IMR-90 (cell line): ENCODE measurements around the gene BANF1. TPM values are rescaled to one million over a fixed set of nuclear protein-coding genes. Genes with fewer than 3 reads are reported as not detected.

Experiments
- ATAC-seq: fragments of 200-7000 bp; cut with Tn5 transposase; 2 replicates; pipeline ENCODE4 v1.9.1; 2020; ENCODE audit warnings: low read depth, mild to moderate bottlenecking, moderate library complexity
- BruUV-seq: library from RNA; stranded (reverse); fragments of 400-500 nt; replicated peaks from 2 replicates; lab custom pipeline; 2021; lab: Mats Ljungman, UMichigan
- CTCF ChIA-PET: fragments of 300-600 bp; formaldehyde crosslinking; extraction: SDS; loops from one replicate; lab custom pipeline; 2021; ENCODE audit warnings: antibody characterized with exemption; lab: Yijun Ruan, JAX
- POLR2A ChIA-PET: fragments of 300-600 bp; sonication (Branson Sonifier 250); formaldehyde crosslinking; loops from one replicate; lab custom pipeline; 2022; ENCODE audit warnings: antibody characterized with exemption; ENCODE audit not compliant: unreplicated experiment; lab: Charles Lee
- DNase-seq: peaks from one replicate; pipeline ENCODE4 v3.0.0; 2013
- H2AFZ ChIP-seq: replicated peaks from 2 replicates; pipeline ENCODE3; 2013; ENCODE audit warnings: low read length, mild to moderate bottlenecking; ENCODE audit not compliant: poor library complexity
- H2AK5ac ChIP-seq: 2 replicates; pipeline ENCODE4 v1.6.1; 2013; ENCODE audit warnings: low read depth, low read length, inconsistent platforms
- H2AK9ac ChIP-seq: replicated peaks from 2 replicates; pipeline ENCODE3; 2013; ENCODE audit warnings: mild to moderate bottlenecking, low read depth, low read length, moderate library complexity; ENCODE audit not compliant: poor library complexity
- H2BK120ac ChIP-seq: 2 replicates; pipeline ENCODE4 v1.6.1; 2013; ENCODE audit warnings: low read depth, low read length, inconsistent platforms
- H2BK15ac ChIP-seq: 3 replicates; pipeline ENCODE4 v1.6.1; 2013; ENCODE audit warnings: low read depth, low read length, inconsistent platforms
- H2BK20ac ChIP-seq: 2 replicates; pipeline ENCODE4 v1.6.1; 2013; ENCODE audit warnings: low read depth, mild to moderate bottlenecking, inconsistent platforms, low read length, moderate library complexity
- H2BK5ac ChIP-seq: 2 replicates; pipeline ENCODE4 v1.6.1; 2013; ENCODE audit warnings: mild to moderate bottlenecking, low read depth, low read length, inconsistent platforms; ENCODE audit not compliant: poor library complexity, severe bottlenecking
- H3K14ac ChIP-seq: replicated peaks from 2 replicates; pipeline ENCODE4 v1.6.1; 2013; ENCODE audit warnings: low read depth, low read length, inconsistent platforms
- H3K18ac ChIP-seq: 2 replicates; pipeline ENCODE4 v1.6.1; 2013; ENCODE audit warnings: low read depth, low read length, control low read depth
- H3K23ac ChIP-seq: 2 replicates; pipeline ENCODE4 v1.6.1; 2013; ENCODE audit warnings: low read depth, low read length, inconsistent platforms
- H3K27ac ChIP-seq: 2 replicates; pipeline ENCODE4 v1.5.1; 2013; ENCODE audit warnings: mild to moderate bottlenecking, control low read depth, low read length; ENCODE audit not compliant: insufficient read depth
- H3K27me3 ChIP-seq: 2 replicates; pipeline ENCODE4 v1.6.1; 2013; ENCODE audit warnings: low read length; ENCODE audit not compliant: control insufficient read depth, insufficient read depth
- H3K36me3 ChIP-seq: 2 replicates; pipeline ENCODE4 v1.6.1; 2013; ENCODE audit warnings: low read length, mixed read lengths; ENCODE audit not compliant: control insufficient read depth, insufficient read depth
- H3K4ac ChIP-seq: 2 replicates; pipeline ENCODE4 v1.6.1; 2013; ENCODE audit warnings: low read depth, low read length, inconsistent platforms
- H3K4me1 ChIP-seq: 2 replicates; pipeline ENCODE4 v1.6.1; 2013; ENCODE audit warnings: low read length, mixed read lengths; ENCODE audit not compliant: control insufficient read depth, insufficient read depth
- H3K4me2 ChIP-seq: 2 replicates; pipeline ENCODE4 v1.6.1; 2013; ENCODE audit warnings: low read depth, mild to moderate bottlenecking, control low read depth, low read length, moderate library complexity
- H3K4me3 ChIP-seq: 2 replicates; pipeline ENCODE4 v1.5.1; 2013; ENCODE audit warnings: low read depth, mild to moderate bottlenecking, control low read depth, low read length, moderate library complexity; ENCODE audit not compliant: insufficient read depth
- H3K56ac ChIP-seq: 2 replicates; pipeline ENCODE4 v1.6.1; 2013; ENCODE audit warnings: low read length, inconsistent platforms; ENCODE audit not compliant: insufficient read depth; ENCODE audit errors: extremely low read depth
- H3K79me1 ChIP-seq, 2 experiments: 2 replicates each; pipeline ENCODE4 v1.6.1; 2013; ENCODE audit warnings: low read length in 2 of 2, inconsistent platforms in 1 of 2, low read depth in 1 of 2
- H3K9ac ChIP-seq: 2 replicates; pipeline ENCODE4 v1.6.1; 2013; ENCODE audit warnings: low read depth, low read length, control low read depth
- H3K9me1 ChIP-seq: 2 replicates; pipeline ENCODE4 v1.6.1; 2013; ENCODE audit warnings: low read length, inconsistent platforms; ENCODE audit not compliant: insufficient read depth
- H3K9me3 ChIP-seq: 2 replicates; pipeline ENCODE4 v1.6.1; 2013; ENCODE audit warnings: low read length; ENCODE audit not compliant: control insufficient read depth, insufficient read depth
- H4K20me1 ChIP-seq: 2 replicates; pipeline ENCODE4 v1.6.1; 2013; ENCODE audit warnings: low read length, inconsistent platforms; ENCODE audit not compliant: insufficient read depth
- H4K5ac ChIP-seq: 2 replicates; pipeline ENCODE4 v1.6.1; 2013; ENCODE audit warnings: mild to moderate bottlenecking, low read depth, low read length, control low read depth
- H4K8ac ChIP-seq, 2 experiments: 2 replicates each; pipeline ENCODE4 v1.6.1; 2013; ENCODE audit warnings: low read depth in 2 of 2, low read length in 2 of 2, control low read depth in 1 of 2, inconsistent platforms in 1 of 2
- H4K91ac ChIP-seq: 2 replicates; pipeline ENCODE4 v1.6.1; 2013; ENCODE audit warnings: low read depth, low read length, inconsistent platforms; ENCODE audit not compliant: insufficient read depth
- BHLHE40 ChIP-seq: fragments of 150-350 bp; IDR thresholded peaks from 2 replicates; pipeline ENCODE4 v1.6.1; 2016; ENCODE audit warnings: mild to moderate bottlenecking, low read depth, low read length
- CEBPB ChIP-seq: IDR thresholded peaks from 2 replicates; pipeline ENCODE4 v1.6.1; 2012; ENCODE audit warnings: low read depth, low read length, improper control_type of control experiment
- CHD1 ChIP-seq: IDR thresholded peaks from 2 replicates; pipeline ENCODE4 v1.6.1; 2012; ENCODE audit warnings: low read depth, low read length, improper control_type of control experiment
- CTCF ChIP-seq: conservative IDR thresholded peaks from 2 replicates; pipeline ENCODE4 v1.5.1; 2012; ENCODE audit warnings: mild to moderate bottlenecking, low read depth, low read length, improper control_type of control experiment
- ELK1 ChIP-seq: fragments of 150-350 bp; IDR thresholded peaks from 2 replicates; pipeline ENCODE4 v1.6.1; 2016; ENCODE audit warnings: low read depth, mild to moderate bottlenecking, low read length, moderate library complexity, borderline replicate concordance
- FOS ChIP-seq: fragments of 150-350 bp; IDR thresholded peaks from 2 replicates; pipeline ENCODE4 v1.6.1; 2016; ENCODE audit warnings: low read depth, low read length
- MAFK ChIP-seq: IDR thresholded peaks from 2 replicates; pipeline ENCODE4 v1.6.1; 2012; ENCODE audit warnings: low read depth, low read length, improper control_type of control experiment
- MAZ ChIP-seq: IDR thresholded peaks from 2 replicates; pipeline ENCODE4 v1.6.1; 2012; ENCODE audit warnings: low read depth, mild to moderate bottlenecking, low read length, improper control_type of control experiment, moderate library complexity, borderline replicate concordance
- MXI1 ChIP-seq: IDR thresholded peaks from 2 replicates; pipeline ENCODE4 v1.6.1; 2012; ENCODE audit warnings: low read depth, mild to moderate bottlenecking, low read length, moderate library complexity, borderline replicate concordance
- NFE2L2 ChIP-seq: fragments of 150-350 bp; IDR thresholded peaks from 2 replicates; pipeline ENCODE4 v1.6.1; 2016; ENCODE audit warnings: low read depth, mild to moderate bottlenecking, low read length
- POLR2A ChIP-seq: IDR thresholded peaks from 2 replicates; pipeline ENCODE4 v1.6.1; 2012; ENCODE audit warnings: mild to moderate bottlenecking, low read depth, low read length
- RAD21 ChIP-seq: IDR thresholded peaks from 2 replicates; pipeline ENCODE4 v1.6.1; 2012; ENCODE audit warnings: low read length, improper control_type of control experiment
- RCOR1 ChIP-seq: IDR thresholded peaks from 2 replicates; pipeline ENCODE4 v1.6.1; 2012; ENCODE audit warnings: mild to moderate bottlenecking, low read length, improper control_type of control experiment; ENCODE audit not compliant: insufficient replicate concordance
- RFX5 ChIP-seq: IDR thresholded peaks from 2 replicates; pipeline ENCODE4 v1.8.0; 2012; ENCODE audit warnings: low read depth, mild to moderate bottlenecking, low read length, moderate library complexity
- SMC3 ChIP-seq: fragments of 150-350 bp; IDR thresholded peaks from 2 replicates; pipeline ENCODE4 v1.6.1; 2016; ENCODE audit warnings: low read depth, mild to moderate bottlenecking, antibody characterized with exemption, low read length, moderate library complexity
- USF2 ChIP-seq: fragments of 150-350 bp; IDR thresholded peaks from 2 replicates; pipeline ENCODE4 v1.6.1; 2017; ENCODE audit warnings: mild to moderate bottlenecking, antibody characterized with exemption, low read length, low read depth
- WGBS, 2 experiments: methylation state at CpG; one replicate each; pipeline versions ENCODE4 v1.1.5 to v1.1.7; 2013; ENCODE audit warnings: missing lambda C conversion rate in 2 of 2; ENCODE audit not compliant: insufficient read length in 1 of 2; ENCODE audit errors: extremely low coverage in 2 of 2; 5-methylcytosine and 5-hydroxymethylcytosine counted together
- dilution Hi-C: fragments of 300-500 bp; cut with HindIII; formaldehyde crosslinking; loops from one replicate; pipeline ENCODE4 v1.14.3; 2018; ENCODE audit warnings: low sequenced_read_pairs; ENCODE audit not compliant: unreplicated experiment
- in situ Hi-C: fragments of 300-500 bp; cut with MboI; formaldehyde crosslinking; loops from 3 replicates; pipeline ENCODE4 v1.14.3; 2019; ENCODE audit warnings: low sequenced_read_pairs, inconsistent platforms, mixed read lengths
- intact Hi-C: fragments of 100-400 bp; cut with micrococcal nuclease; formaldehyde crosslinking; loops from 2 replicates; pipeline ENCODE4 v1.10.0; 2022
- polyA plus RNA-seq, 3 experiments: library from polyadenylated mRNA; depleted of rRNA; stranded (reverse); fragments of >200 nt; gene quantifications; 2 replicates each; pipeline ENCODE4 v1.2.3, GENCODE V29; 2012; ENCODE audit warnings: low replicate concordance in 1 of 3
- total RNA-seq: library from RNA; depleted of rRNA; stranded (reverse); fragments of >200 nt; gene quantifications from 2 replicates; pipeline ENCODE4 v1.2.3, GENCODE V29; 2012

Gene BANF1
- total and polyA plus RNA-seq, 2 of the 4 experiments (the other 2 are of a cell fraction) = 36.6 to 242 TPM

GRCh38 chr11:66044757-66045156 is 42.5 kb downstream of the BANF1 start:
- no peak for ATAC-seq
- no peak for DNase-seq
- H3K4me2 ChIP-seq = 0 out of 2 replicates have a peak overlapping the region, but pooled peaks have one; percentile 30

More at GRCh38 chr11:66044757-66045156, 42.5 kb downstream of the BANF1 start:
- H3K79me1 ChIP-seq = no peaks in the 10 kb centered on the region
- no peak overlapping the region for H2BK5ac ChIP-seq
- H3K36me3 ChIP-seq = no peaks in the 10 kb centered on the region
- no peak overlapping the region for H2AK5ac ChIP-seq
- H2AK9ac ChIP-seq = no peak overlapping the region
- ChIA-PET CTCF (interaction anchor here (0.7 to 1.7 kb wide), 7 partner anchors 10 to 333 kb away, joined by 3 to 5 read pairs (median 4); partner anchors contain the start of genes BANF1 and EIF1AD), POLR2A (no interaction called here)
- H2AFZ ChIP-seq = no peak overlapping the region
- H3K27ac ChIP-seq = no peak overlapping the region
- no TSS peak for BruUV-seq
- intact Hi-C loops (loop anchor here (2.0 kb wide), 1 partner anchor 42 kb away; the partner anchor contains the start of genes BANF1 and EIF1AD), dilution Hi-C loops (no loop called here), in situ Hi-C loops (no loop called here)
- H3K56ac ChIP-seq = no peak overlapping the region
- peaks cover 31% of the 10 kb centered on the region for H3K27me3 ChIP-seq
- H4K91ac ChIP-seq = no peak overlapping the region
- H3K4ac ChIP-seq = no peak overlapping the region
- no peak overlapping the region for H3K4me3 ChIP-seq
- H3K9me3 ChIP-seq = no peaks in the 10 kb centered on the region; the same call in 1 of the 2 replicates
- WGBS, 2 experiments = 70% methylated on average over 3 of the region's 6 CpGs; no CpG with 5 or more reads in 1 of the 2 experiments
- H3K14ac ChIP-seq = no peak overlapping the region
- H3K9ac ChIP-seq = no peak overlapping the region
- no peak overlapping the region for H4K8ac ChIP-seq
- no peaks in the 10 kb centered on the region for H3K9me1 ChIP-seq
- H3K4me1 ChIP-seq = no peaks in the 10 kb centered on the region
- no peak overlapping the region for H2BK20ac ChIP-seq
- no peak overlapping the region for H4K5ac ChIP-seq
- no peak overlapping the region for H2BK120ac ChIP-seq
- H4K20me1 ChIP-seq = no peaks in the 10 kb centered on the region
- no peak overlapping the region for H3K23ac ChIP-seq
- TF ChIP-seq ELK1 (no peak), MAZ (no peak), RAD21 (no peak), NFE2L2 (no peak), CHD1 (no peak), CTCF (no peak), BHLHE40 (no peak), MXI1 (no peak), CEBPB (no peak), POLR2A (no peak), USF2 (no peak), RFX5 (no peak), SMC3 (no peak), MAFK (no peak), RCOR1 (no peak), FOS (no peak)
- H3K18ac ChIP-seq = no peak overlapping the region
- H2BK15ac ChIP-seq = no peak overlapping the region
